WTC11 (cell line): ENCODE data around the gene SDHAF4. TPM values are rescaled to one million over a fixed set of nuclear protein-coding genes. Genes with fewer than 3 reads are reported as not detected.

Experiments used
- ATAC-seq: fragments of 200-7000 bp; cut with Tn5 transposase; 2 replicates; pipeline ENCODE4 v1.10.0; 2021; ENCODE audit warnings: mild to moderate bottlenecking, moderate library complexity
- CTCF ChIA-PET: fragments of 300-600 bp; sonication (Branson Sonifier 250); formaldehyde crosslinking; loops from one replicate; lab custom pipeline; 2021; ENCODE audit warnings: antibody characterized with exemption; lab: Charles Lee
- POLR2A ChIA-PET: fragments of 350-600 bp; sonication (Branson Sonifier 250); formaldehyde crosslinking; loops from one replicate; lab custom pipeline; 2021; ENCODE audit warnings: antibody characterized with exemption; lab: Charles Lee
- DNase-seq: peaks from one replicate; pipeline ENCODE4 v3.0.0; 2021; ENCODE audit warnings: low spot score
- H3K27ac Mint-ChIP-seq: 2 replicates; pipeline ENCODE4 v1.8.0; 2021; ENCODE audit warnings: mixed read lengths
- H3K27me3 Mint-ChIP-seq: 2 replicates; pipeline ENCODE4 v1.8.0; 2021; ENCODE audit warnings: low read depth, mild to moderate bottlenecking, moderate library complexity, mixed read lengths
- H3K36me3 Mint-ChIP-seq: 2 replicates; pipeline ENCODE4 v1.8.0; 2021; ENCODE audit warnings: mixed read lengths
- H3K4me1 Mint-ChIP-seq: 2 replicates; pipeline ENCODE4 v1.8.0; 2022; ENCODE audit warnings: mixed read lengths
- H3K4me3 Mint-ChIP-seq: 2 replicates; pipeline ENCODE4 v1.8.0; 2021; ENCODE audit warnings: mild to moderate bottlenecking, moderate library complexity, mixed read lengths
- H3K9me3 Mint-ChIP-seq: 2 replicates; pipeline ENCODE4 v1.8.0; 2021; ENCODE audit warnings: mixed read lengths
- AR ChIP-seq: fragments of 250-450 bp; sonication (Bioruptor Pico); IDR thresholded peaks from 2 replicates; pipeline ENCODE4 v1.9.0; 2021; ENCODE audit warnings: mild to moderate bottlenecking
- ARID4B ChIP-seq: sonication (generic); formaldehyde crosslinking; IDR thresholded peaks from 2 replicates; pipeline ENCODE4 v1.8.0; 2023; ENCODE audit warnings: missing genetic modification reagents, mild to moderate bottlenecking, borderline replicate concordance
- ATF3 ChIP-seq: sonication (generic); formaldehyde crosslinking; conservative IDR thresholded peaks from 2 replicates; pipeline ENCODE4 v1.8.1; 2022; ENCODE audit warnings: mild to moderate bottlenecking, missing genetic modification reagents
- CBFB ChIP-seq: sonication (generic); formaldehyde crosslinking; IDR thresholded peaks from 2 replicates; pipeline ENCODE4 v1.8.1; 2022; ENCODE audit warnings: mild to moderate bottlenecking, low read depth, missing genetic modification reagents
- CTCF ChIP-seq: fragments of 200-600 bp; IDR thresholded peaks from 2 replicates; pipeline ENCODE4 v1.8.0; 2022; ENCODE audit warnings: antibody characterized with exemption
- E2F1 ChIP-seq: sonication (generic); formaldehyde crosslinking; IDR thresholded peaks from 2 replicates; pipeline ENCODE4 v1.8.0; 2022; ENCODE audit warnings: mild to moderate bottlenecking, missing genetic modification reagents
- ELF4 ChIP-seq: sonication (generic); formaldehyde crosslinking; IDR thresholded peaks from 2 replicates; pipeline ENCODE4 v1.8.1; 2022; ENCODE audit warnings: low read depth, mild to moderate bottlenecking, moderate library complexity, missing genetic modification reagents
- EMX1 ChIP-seq: fragments of 250-450 bp; sonication (Bioruptor Pico); IDR thresholded peaks from 2 replicates; pipeline ENCODE4 v1.8.0; 2021; ENCODE audit warnings: mild to moderate bottlenecking
- ESRRA ChIP-seq: sonication (generic); formaldehyde crosslinking; IDR thresholded peaks from 2 replicates; pipeline ENCODE4 v1.8.1; 2022; ENCODE audit warnings: mild to moderate bottlenecking, missing genetic modification reagents, borderline replicate concordance
- ETV6 ChIP-seq: sonication (generic); formaldehyde crosslinking; IDR thresholded peaks from 2 replicates; pipeline ENCODE4 v1.8.1; 2022; ENCODE audit warnings: mild to moderate bottlenecking, missing genetic modification reagents
- FOXP1 ChIP-seq: sonication (generic); formaldehyde crosslinking; IDR thresholded peaks from 2 replicates; pipeline ENCODE4 v1.8.0; 2022; ENCODE audit warnings: missing genetic modification reagents, mild to moderate bottlenecking, moderate library complexity, borderline replicate concordance
- GABPB1 ChIP-seq: sonication (generic); formaldehyde crosslinking; IDR thresholded peaks from 2 replicates; pipeline ENCODE4 v1.8.1; 2023; ENCODE audit warnings: mild to moderate bottlenecking, missing genetic modification reagents
- GRHL2 ChIP-seq: fragments of 250-450 bp; sonication (Bioruptor Pico); IDR thresholded peaks from 2 replicates; pipeline ENCODE4 v1.8.0; 2022; ENCODE audit warnings: mild to moderate bottlenecking, moderate library complexity; ENCODE audit not compliant: insufficient replicate concordance, severe bottlenecking
- GTF2I ChIP-seq: fragments of 250-450 bp; sonication (Bioruptor Pico); conservative IDR thresholded peaks from 2 replicates; pipeline ENCODE4 v1.4.0; 2021; ENCODE audit warnings: mild to moderate bottlenecking
- NFATC4 ChIP-seq: fragments of 250-450 bp; sonication (Bioruptor Pico); IDR thresholded peaks from 2 replicates; pipeline ENCODE4 v1.9.0; 2021; ENCODE audit warnings: mild to moderate bottlenecking
- OVOL2 ChIP-seq: fragments of 250-450 bp; sonication (Bioruptor Pico); IDR thresholded peaks from 2 replicates; pipeline ENCODE4 v1.9.0; 2021; ENCODE audit warnings: mild to moderate bottlenecking, borderline replicate concordance
- PREB ChIP-seq: sonication (generic); formaldehyde crosslinking; IDR thresholded peaks from 2 replicates; pipeline ENCODE4 v1.8.1; 2022; ENCODE audit warnings: mild to moderate bottlenecking, missing genetic modification reagents, moderate library complexity, borderline replicate concordance
- RELA ChIP-seq: sonication (generic); formaldehyde crosslinking; IDR thresholded peaks from 2 replicates; pipeline ENCODE4 v1.8.1; 2022; ENCODE audit warnings: missing genetic modification reagents, mild to moderate bottlenecking, borderline replicate concordance
- RORB ChIP-seq: fragments of 250-450 bp; sonication (Bioruptor Pico); IDR thresholded peaks from 2 replicates; pipeline ENCODE4 v1.9.0; 2021; ENCODE audit warnings: mild to moderate bottlenecking
- SOX15 ChIP-seq: fragments of 250-450 bp; sonication (Bioruptor Pico); IDR thresholded peaks from 2 replicates; pipeline ENCODE4 v1.9.0; 2021; ENCODE audit warnings: mild to moderate bottlenecking
- SP1 ChIP-seq: sonication (generic); formaldehyde crosslinking; conservative IDR thresholded peaks from 2 replicates; pipeline ENCODE4 v1.8.1; 2022; ENCODE audit warnings: missing genetic modification reagents
- TEAD4 ChIP-seq: sonication (generic); formaldehyde crosslinking; IDR thresholded peaks from 2 replicates; pipeline ENCODE4 v1.8.0; 2022; ENCODE audit warnings: mild to moderate bottlenecking, missing genetic modification reagents
- TP53 ChIP-seq: sonication (generic); formaldehyde crosslinking; IDR thresholded peaks from 2 replicates; pipeline ENCODE4 v1.8.1; 2023; ENCODE audit warnings: mild to moderate bottlenecking, missing genetic modification reagents
- ZBTB21 ChIP-seq: sonication (generic); formaldehyde crosslinking; IDR thresholded peaks from 2 replicates; pipeline ENCODE4 v1.8.1; 2023; ENCODE audit warnings: mild to moderate bottlenecking, missing genetic modification reagents, borderline replicate concordance
- ZNF232 ChIP-seq: sonication (generic); formaldehyde crosslinking; IDR thresholded peaks from 2 replicates; pipeline ENCODE4 v1.8.0; 2022; ENCODE audit warnings: mild to moderate bottlenecking, missing genetic modification reagents
- ZNF671 ChIP-seq: fragments of 250-450 bp; sonication (Bioruptor Pico); IDR thresholded peaks from 2 replicates; pipeline ENCODE4 v1.8.0; 2021; ENCODE audit warnings: mild to moderate bottlenecking
- total RNA-seq: library from RNA; stranded (reverse); gene quantifications from 3 replicates; pipeline ENCODE4 v1.2.3, GENCODE V29; 2021

The SDHAF4 gene
- total RNA-seq, 1 experiment from 2014 or later = 23.1 TPM

- Mint-ChIP-seq H3K4me3 (no peak overlapping the region), H3K27ac (peak overlapping the region; percentile 34), H3K4me1 (peaks cover 11% of the 10 kb centered on the region), H3K9me3 (no peaks in the 10 kb centered on the region), H3K27me3 (no peaks in the 10 kb centered on the region), H3K36me3 (peaks cover 15% of the 10 kb centered on the region)
- ChIA-PET POLR2A (interaction anchor here (0.6 to 1.6 kb wide), 2 partner anchors 9 to 103 kb away, joined by 3 to 5 read pairs; no protein-coding TSS in a partner anchor), CTCF (interaction anchor here (0.6 to 1.2 kb wide), 2 partner anchors 294 to 308 kb away, joined by 3 read pairs; no protein-coding TSS in a partner anchor)
- ATAC-seq = no peak
- no peak for TF ChIP-seq TP53
- no peak for TF ChIP-seq TEAD4 (CRISPR knock-in tag)
- no peak for TF ChIP-seq ZNF232 (CRISPR knock-in tag)
- TF ChIP-seq PREB (CRISPR knock-in tag) = no peak
- TF ChIP-seq ETV6 (CRISPR knock-in tag) = no peak
- no peak for TF ChIP-seq AR (CRISPR knock-in tag)
- no peak for TF ChIP-seq CBFB (CRISPR knock-in tag)
- no peak for TF ChIP-seq SP1
- TF ChIP-seq ZNF671 (CRISPR knock-in tag) = no peak
- TF ChIP-seq GABPB1 (CRISPR knock-in tag) = no peak
- no peak for TF ChIP-seq RORB
- no peak for TF ChIP-seq EMX1 (CRISPR knock-in tag)
- TF ChIP-seq ZBTB21 (CRISPR knock-in tag) = no peak
- TF ChIP-seq FOXP1 (CRISPR knock-in tag) = no peak
- no peak for TF ChIP-seq ELF4 (CRISPR knock-in tag)
- no peak for TF ChIP-seq ATF3 (CRISPR knock-in tag)
- no peak for TF ChIP-seq NFATC4 (CRISPR knock-in tag)
- no peak for TF ChIP-seq OVOL2 (CRISPR knock-in tag)
- no peak for DNase-seq
These were observed 9.3 kb downstream of the SDHAF4 start for GRCh38 chr6:70575899-70576495.

GRCh38 chr6:70586114-70586513, 19.4 kb downstream of the SDHAF4 start:
- ChIA-PET CTCF (interaction anchor here (0.7 kb wide), 1 partner anchor 293 kb away, joined by 3 read pairs; no protein-coding TSS in a partner anchor), POLR2A (no interaction called here)
- H3K4me3 Mint-ChIP-seq = no peak overlapping the region
- H3K4me1 Mint-ChIP-seq = no peaks in the 10 kb centered on the region
- DNase-seq (no peak), ATAC-seq (no peak)
- no peaks in the 10 kb centered on the region for H3K9me3 Mint-ChIP-seq
- H3K27ac Mint-ChIP-seq = no peak overlapping the region
- H3K36me3 Mint-ChIP-seq = peaks cover 32% of the 10 kb centered on the region
- H3K27me3 Mint-ChIP-seq = no peaks in the 10 kb centered on the region
- TF ChIP-seq RORB = no peak
- TF ChIP-seq ARID4B (CRISPR knock-in tag) = no peak
- no peak for TF ChIP-seq GTF2I
- no peak for TF ChIP-seq ETV6 (CRISPR knock-in tag)
- no peak for TF ChIP-seq CTCF
- TF ChIP-seq ESRRA (CRISPR knock-in tag) = no peak
- no peak for TF ChIP-seq ZNF671 (CRISPR knock-in tag)
- TF ChIP-seq GRHL2 = no peak
- TF ChIP-seq RELA (CRISPR knock-in tag) = no peak
- TF ChIP-seq SOX15 (CRISPR knock-in tag) = no peak
- no peak for TF ChIP-seq E2F1
